GM12878 (cell line): Measurements from ENCODE around the gene PPP2R5D. TPM values are rescaled to one million over a fixed set of nuclear protein-coding genes. Genes with fewer than 3 reads are reported as not detected.

Experiments used
- ATAC-seq: fragments of 200-7000 bp; cut with Tn5 transposase; 3 replicates; pipeline ENCODE4 v1.9.1; 2020; ENCODE audit warnings: mild to moderate bottlenecking, moderate library complexity
- BruUV-seq: library from RNA; stranded (reverse); fragments of 400-500 nt; replicated peaks from 2 replicates; lab custom pipeline; 2021; lab: Mats Ljungman, UMichigan
- CTCF ChIA-PET: fragments of 300-600 bp; sonication (Branson Sonifier 250); formaldehyde crosslinking; extraction: SDS; loops from one replicate; lab custom pipeline; 2021; ENCODE audit warnings: inconsistent platforms; lab: Yijun Ruan, JAX
- POLR2A ChIA-PET: fragments of 350-600 bp; formaldehyde crosslinking; extraction: SDS; loops from one replicate; lab custom pipeline; 2021; ENCODE audit warnings: inconsistent platforms; lab: Charles Lee
- RAD21 ChIA-PET: fragments of 300-600 bp; sonication (Branson Sonifier 250); formaldehyde crosslinking; loops from one replicate; lab custom pipeline; 2023; ENCODE audit warnings: antibody characterized with exemption; ENCODE audit not compliant: unreplicated experiment; lab: Charles Lee
- SMC1A ChIA-PET: fragments of 300-600 bp; sonication (Branson Sonifier 250); formaldehyde crosslinking; loops from one replicate; lab custom pipeline; 2023; ENCODE audit not compliant: unreplicated experiment, uncharacterized antibody; lab: Charles Lee
- DNase-seq: peaks from one replicate; pipeline ENCODE4 v3.0.0-alpha.2; 2011; ENCODE audit warnings: low read depth, low spot score
- FAIRE-seq: peaks from 3 replicates; lab custom pipeline; 2011; peaks lifted over from hg19 to GRCh38; lab: Jason Lieb, UNC
- H2AFZ ChIP-seq: 2 replicates; pipeline ENCODE4 v1.6.0; 2011; ENCODE audit warnings: low read depth, low read length, control low read depth; ENCODE audit not compliant: control insufficient read depth
- H3K27ac ChIP-seq: 2 replicates; pipeline ENCODE4 v1.5.1; 2011; ENCODE audit warnings: control low read depth; ENCODE audit not compliant: control insufficient read depth, insufficient read depth
- H3K27me3 ChIP-seq, 2 experiments: replicated peaks in 1 of 2; 2 replicates each; pipeline versions ENCODE4 v1.6.0 to v1.6.1; 2011; ENCODE audit warnings: low read length in 1 of 2; ENCODE audit not compliant: control insufficient read depth in 2 of 2, insufficient read depth in 2 of 2
- H3K36me3 ChIP-seq, 2 experiments: 2 replicates each; pipeline ENCODE4 v1.5.1; 2011; ENCODE audit warnings: low read length in 1 of 2; ENCODE audit not compliant: control insufficient read depth in 2 of 2, insufficient read depth in 2 of 2
- H3K4me1 ChIP-seq: 2 replicates; pipeline ENCODE4 v1.6.1; 2011; ENCODE audit warnings: mild to moderate bottlenecking, low read length, moderate library complexity, mixed read lengths; ENCODE audit not compliant: control insufficient read depth, insufficient read depth
- H3K4me2 ChIP-seq: 2 replicates; pipeline ENCODE4 v1.6.0; 2011; ENCODE audit warnings: control low read depth; ENCODE audit not compliant: control insufficient read depth, insufficient read depth
- H3K4me3 ChIP-seq: fragments of 200-600 bp; sonication (generic); 2 replicates; pipeline ENCODE4 v1.5.1; 2016
- H3K79me2 ChIP-seq: 2 replicates; pipeline ENCODE4 v1.6.0; 2011; ENCODE audit warnings: low read length; ENCODE audit not compliant: control insufficient read depth, insufficient read depth
- H3K9ac ChIP-seq: 2 replicates; pipeline ENCODE4 v1.8.0; 2011; ENCODE audit warnings: low read length, control low read depth, mixed read lengths; ENCODE audit not compliant: control insufficient read depth, insufficient read depth
- H3K9me3 ChIP-seq: replicated peaks from 3 replicates; pipeline ENCODE4 v1.5.1; 2011; ENCODE audit warnings: mild to moderate bottlenecking, low read length; ENCODE audit not compliant: control insufficient read depth, insufficient read depth
- H4K20me1 ChIP-seq: 2 replicates; pipeline ENCODE4 v1.6.0; 2011; ENCODE audit not compliant: control insufficient read depth, insufficient read depth
- ATF7 ChIP-seq: fragments of 450-650 bp; IDR thresholded peaks from 2 replicates; pipeline ENCODE4 v1.6.1; 2016; ENCODE audit warnings: low read depth, mild to moderate bottlenecking
- CHD2 ChIP-seq: IDR thresholded peaks from 2 replicates; pipeline ENCODE4 v1.6.1; 2011; ENCODE audit warnings: low read depth, low read length, improper control_type of control experiment, borderline replicate concordance
- CREB1 ChIP-seq: IDR thresholded peaks from 2 replicates; pipeline ENCODE4 v1.6.1; 2012; ENCODE audit warnings: low read depth, mild to moderate bottlenecking, inconsistent platforms
- CTCF ChIP-seq, 3 experiments: IDR thresholded peaks in 2 of 3; conservative IDR thresholded peaks in 1 of 3; 2 replicates each; pipeline ENCODE4 v1.5.1; 2011; ENCODE audit warnings: low read depth in 3 of 3, low read length in 3 of 3, mild to moderate bottlenecking in 3 of 3, control low read depth in 2 of 3, moderate library complexity in 2 of 3, inconsistent platforms in 1 of 3, mixed read lengths in 1 of 3; ENCODE audit not compliant: control insufficient read depth in 2 of 3, insufficient read depth in 1 of 3; ENCODE audit errors: extremely low read depth in 1 of 3
- EGR1 ChIP-seq, 2 experiments: IDR thresholded peaks; 1 replicate in 1 of 2; 2 replicates in 1 of 2; pipeline ENCODE4 v1.6.1; 2011 to 2012; ENCODE audit warnings: low read depth in 2 of 2, low read length in 2 of 2, borderline replicate concordance in 1 of 2, mild to moderate bottlenecking in 1 of 2, moderate library complexity in 1 of 2
- FOXK2 ChIP-seq: fragments of 450-650 bp; IDR thresholded peaks from 2 replicates; pipeline ENCODE4 v1.6.1; 2017; ENCODE audit warnings: mild to moderate bottlenecking, moderate library complexity
- JUNB ChIP-seq: IDR thresholded peaks from 2 replicates; pipeline ENCODE4 v1.6.1; 2016; ENCODE audit warnings: antibody characterized with exemption, mild to moderate bottlenecking
- MEF2B ChIP-seq: fragments of 450-650 bp; IDR thresholded peaks from 2 replicates; pipeline ENCODE4 v1.6.1; 2018; ENCODE audit warnings: mild to moderate bottlenecking, moderate library complexity; ENCODE audit not compliant: partially characterized antibody, poor library complexity, severe bottlenecking
- NFYB ChIP-seq: IDR thresholded peaks from 2 replicates; pipeline ENCODE4 v1.6.1; 2011; ENCODE audit warnings: low read depth, mild to moderate bottlenecking, low read length, improper control_type of control experiment, moderate library complexity; ENCODE audit not compliant: insufficient read depth
- PML ChIP-seq: IDR thresholded peaks from 2 replicates; pipeline ENCODE4 v1.6.1; 2012; ENCODE audit warnings: low read length, inconsistent platforms
- POU2F2 ChIP-seq: IDR thresholded peaks from 3 replicates; pipeline ENCODE4 v1.6.1; 2011; ENCODE audit warnings: low read depth, mild to moderate bottlenecking, low read length, borderline replicate concordance
- RAD21 ChIP-seq: IDR thresholded peaks from 2 replicates; pipeline ENCODE4 v1.6.1; 2011; ENCODE audit warnings: mild to moderate bottlenecking, low read depth, low read length, moderate library complexity; ENCODE audit not compliant: insufficient read depth
- RB1 ChIP-seq: fragments of 450-650 bp; formaldehyde crosslinking; IDR thresholded peaks from 2 replicates; pipeline ENCODE4 v1.6.1; 2017; ENCODE audit warnings: mild to moderate bottlenecking, borderline replicate concordance
- SMC3 ChIP-seq: IDR thresholded peaks from 2 replicates; pipeline ENCODE4 v1.6.1; 2011; ENCODE audit warnings: low read length, improper control_type of control experiment, borderline replicate concordance
- SP1 ChIP-seq: IDR thresholded peaks from one replicate; pipeline ENCODE4 v1.6.1; 2011; ENCODE audit warnings: low read depth, low read length
- TCF12 ChIP-seq: IDR thresholded peaks from 2 replicates; pipeline ENCODE4 v1.6.1; 2011; ENCODE audit warnings: low read depth, mild to moderate bottlenecking, low read length
- USF1 ChIP-seq: IDR thresholded peaks from 2 replicates; pipeline ENCODE4 v1.6.1; 2011; ENCODE audit warnings: borderline replicate concordance, low read depth, mild to moderate bottlenecking, moderate library complexity, mixed read lengths, low read length; ENCODE audit not compliant: insufficient read depth; ENCODE audit errors: extremely low read length
- WRNIP1 ChIP-seq: IDR thresholded peaks from 2 replicates; pipeline ENCODE4 v1.6.1; 2011; ENCODE audit warnings: low read depth, low read length, improper control_type of control experiment, borderline replicate concordance
- ZBTB33 ChIP-seq: fragments of 450-650 bp; IDR thresholded peaks from 2 replicates; pipeline ENCODE4 v1.6.1; 2017; ENCODE audit warnings: mild to moderate bottlenecking
- WGBS: methylation state at CpG from one replicate; pipeline ENCODE4 v1.1.6; 2016; ENCODE audit warnings: low lambda C conversion rate; ENCODE audit not compliant: insufficient replicate concordance, insufficient coverage; ENCODE audit errors: missing lambda C conversion rate; 5-methylcytosine and 5-hydroxymethylcytosine counted together
- in situ Hi-C: fragments of 300-500 bp; cut with MboI; formaldehyde crosslinking; loops from 9 replicates; pipeline ENCODE4 v1.14.3; 2018; ENCODE audit warnings: mixed read lengths
- intact Hi-C: fragments of 100-400 bp; cut with micrococcal nuclease; formaldehyde crosslinking; loops from one replicate; pipeline ENCODE4 v1.14.2; 2022; ENCODE audit not compliant: unreplicated experiment
- polyA plus RNA-seq, 11 experiments: library from polyadenylated mRNA; depleted of rRNA in 4 of 11; unstranded in 6 of 11; stranded (reverse) in 5 of 11; fragments of >200 nt; fragmentation: Nextera tagmentation in 4 of 11; fragmentation: Illumina TruSeq in 1 of 11; extraction: Ambion mirVana in 4 of 11; extraction: Trizol in 1 of 11; gene quantifications; 1 replicate in 1 of 11; 2 replicates in 10 of 11; pipeline versions ENCODE4 v1.2.1 to v1.2.3, GENCODE V29; 2011 to 2016; ENCODE audit warnings: inconsistent platforms in 2 of 11, missing spikeins in 2 of 11, low read depth in 1 of 11
- total RNA-seq, 4 experiments: library from RNA; depleted of rRNA in 3 of 4; stranded (reverse); fragments of >200 nt in 3 of 4; fragmentation: Illumina TruSeq in 1 of 4; extraction: Trizol in 1 of 4; gene quantifications; 2 replicates each; pipeline versions ENCODE4 v1.2.1 to v1.2.3, GENCODE V29; 2013 to 2021

PPP2R5D gene
- total and polyA plus RNA-seq, 10 of the 15 experiments (the other 5 are each of a cell fraction or from before 2014, with no cell fraction given): 1.5 to 59.0 (median 32.0) TPM

- no TSS peak for BruUV-seq
- Histone ChIP-seq H3K4me2 (no peak overlapping the region), H3K36me3 (peaks cover 26 to 29% of the 10 kb centered on the region in 2 experiments), H3K4me1 (peaks cover 5% of the 10 kb centered on the region), H3K79me2 (peaks cover 9% of the 10 kb centered on the region), H2AFZ (no peak overlapping the region), H3K27me3 (no peaks in the 10 kb centered on the region), H3K27ac (no peak overlapping the region), H4K20me1 (no peaks in the 10 kb centered on the region), H3K9me3 (no peaks in the 10 kb centered on the region), H3K9ac (no peak overlapping the region), H3K4me3 (no peak overlapping the region)
- ChIA-PET POLR2A (no interaction called here), SMC1A (interaction anchor here (0.9 to 1.2 kb wide), 2 partner anchors 109 to 135 kb away, joined by 3 to 4 read pairs; no protein-coding TSS in a partner anchor), RAD21 (interaction anchor here (1.5 kb wide), 1 partner anchor 44 kb away, joined by 5 read pairs; no protein-coding TSS in a partner anchor), CTCF (interaction anchor here (0.8 to 4.1 kb wide), 6 partner anchors 13 to 134 kb away, joined by 3 to 26 read pairs (median 4); partner anchors contain the start of gene PPP2R5D)
- DNase-seq (no peak), FAIRE-seq (no peak), ATAC-seq (0 out of 3 replicates have a peak, but pooled peaks have one; percentile 10)
- in situ Hi-C loops (no loop called here), intact Hi-C loops (loop anchor here (1.0 to 5.0 kb wide), 2 partner anchors 107 to 134 kb away; no protein-coding TSS in a partner anchor)
- TF ChIP-seq PML (no peak), CTCF (IDR thresholded peaks at IDR 0.05 in 2 of 3, conservative IDR thresholded peaks at IDR 0.05 in 1 of 3; ENCODE audit: control insufficient read depth in 2 of 3, extremely low read depth in 1 of 3, insufficient read depth in 1 of 3, low read depth in 3 of 3, low read length in 3 of 3) (peak; percentile 47 to 62 (median 56); a peak in 5 of 6 replicates), POU2F2 (no peak), SP1 (no peak), RAD21 (peak; percentile 51), ZBTB33 (no peak), RB1 (no peak), FOXK2 (no peak), USF1 (no peak), JUNB (no peak), TCF12 (no peak), CHD2 (no peak), MEF2B (no peak), WRNIP1 (0 out of 2 replicates have a peak, but pooled peaks have one; percentile 28), EGR1 (IDR thresholded peaks at IDR 0.05; ENCODE audit: borderline replicate concordance in 1 of 2, low read depth in 2 of 2, low read length in 2 of 2) (no peak), NFYB (no peak), CREB1 (no peak), ATF7 (no peak), SMC3 (peak; percentile 68; the same call in 1 of the 2 replicates)
- 42% methylated on average over 6 of the region's 6 CpGs for WGBS
Observed at GRCh38 chr6:43009124-43009523, 24.8 kb downstream of the PPP2R5D start.
